OCI-LY1 (cell line): Measurements from ENCODE around the gene IQCK.

Experiments
- H2AFZ ChIP-seq: fragments of 200-600 bp; sonication (generic), shearing (Covaris generic); 2 replicates; pipeline ENCODE4 v1.6.0; 2014; ENCODE audit warnings: antibody characterized with exemption, mild to moderate bottlenecking, low read length
- H3F3A ChIP-seq: fragments of 200-600 bp; sonication (generic), shearing (Covaris generic); 2 replicates; pipeline ENCODE4 v1.6.0; 2014; ENCODE audit warnings: mild to moderate bottlenecking, antibody characterized with exemption, low read length, moderate library complexity; ENCODE audit not compliant: insufficient read depth
- H3K27ac ChIP-seq: fragments of 200-600 bp; sonication (generic); 2 replicates; pipeline ENCODE4 v1.5.1; 2014; ENCODE audit warnings: low read length, mixed run types, mild to moderate bottlenecking, low read depth; ENCODE audit not compliant: poor library complexity, severe bottlenecking
- H3K27me3 ChIP-seq: fragments of 200-600 bp; sonication (generic); 2 replicates; pipeline ENCODE4 v1.6.0; 2014; ENCODE audit warnings: antibody characterized with exemption, mild to moderate bottlenecking, low read length, moderate library complexity; ENCODE audit not compliant: insufficient read depth
- H3K36me3 ChIP-seq: fragments of 200-600 bp; sonication (generic); 2 replicates; pipeline ENCODE4 v1.6.1; 2014; ENCODE audit warnings: mild to moderate bottlenecking, antibody characterized with exemption, low read length, moderate library complexity, mixed read lengths; ENCODE audit not compliant: insufficient read depth
- H3K4me1 ChIP-seq: fragments of 200-600 bp; sonication (generic); 2 replicates; pipeline ENCODE4 v1.5.1; 2014; ENCODE audit warnings: mild to moderate bottlenecking, low read length, moderate library complexity; ENCODE audit not compliant: insufficient read depth, severe bottlenecking
- H3K4me2 ChIP-seq: fragments of 200-600 bp; sonication (generic), shearing (Covaris generic); 2 replicates; pipeline ENCODE4 v1.6.1; 2014; ENCODE audit warnings: low read length
- H3K4me3 ChIP-seq: fragments of 200-600 bp; sonication (generic); 2 replicates; pipeline ENCODE4 v1.5.1; 2014; ENCODE audit warnings: low read length, low read depth, mild to moderate bottlenecking, mixed read lengths; ENCODE audit not compliant: poor library complexity, severe bottlenecking
- H3K79me2 ChIP-seq: fragments of 200-600 bp; shearing (Covaris generic); 2 replicates; pipeline ENCODE4 v1.6.1; 2016; ENCODE audit warnings: mixed run types, low read length, mixed read lengths; ENCODE audit not compliant: insufficient read depth
- H3K9ac ChIP-seq: fragments of 200-600 bp; sonication (generic), shearing (Covaris generic); 2 replicates; pipeline ENCODE4 v1.6.1; 2014; ENCODE audit warnings: mild to moderate bottlenecking, low read length, mixed read lengths
- H3K9me2 ChIP-seq: fragments of 200-600 bp; sonication (generic), shearing (Covaris generic); 2 replicates; pipeline ENCODE4 v1.6.1; 2014; ENCODE audit warnings: low read depth, mild to moderate bottlenecking, low read length, mixed read lengths
- H3K9me3 ChIP-seq: fragments of 200-600 bp; shearing (Covaris generic); 2 replicates; pipeline ENCODE4 v1.6.1; 2014; ENCODE audit warnings: low read length, mixed read lengths
- H4K20me1 ChIP-seq: fragments of 200-600 bp; sonication (generic), shearing (Covaris generic); 2 replicates; pipeline ENCODE4 v1.6.0; 2016; ENCODE audit warnings: mild to moderate bottlenecking, low read length; ENCODE audit not compliant: insufficient read depth
- CTCF ChIP-seq: fragments of 200-600 bp; sonication (generic), shearing (Covaris generic); IDR thresholded peaks from 2 replicates; pipeline ENCODE4 v1.5.1; 2017; ENCODE audit warnings: mild to moderate bottlenecking, antibody characterized with exemption, low read length, moderate library complexity, mixed read lengths
- EZH2 ChIP-seq: fragments of 200-600 bp; sonication (generic), shearing (Covaris generic); IDR thresholded peaks from 2 replicates; pipeline ENCODE4 v1.8.0; 2017; ENCODE audit warnings: borderline replicate concordance, mixed run types, mild to moderate bottlenecking, antibody characterized with exemption, low read length, moderate library complexity, mixed read lengths

IQCK gene

DNA sequence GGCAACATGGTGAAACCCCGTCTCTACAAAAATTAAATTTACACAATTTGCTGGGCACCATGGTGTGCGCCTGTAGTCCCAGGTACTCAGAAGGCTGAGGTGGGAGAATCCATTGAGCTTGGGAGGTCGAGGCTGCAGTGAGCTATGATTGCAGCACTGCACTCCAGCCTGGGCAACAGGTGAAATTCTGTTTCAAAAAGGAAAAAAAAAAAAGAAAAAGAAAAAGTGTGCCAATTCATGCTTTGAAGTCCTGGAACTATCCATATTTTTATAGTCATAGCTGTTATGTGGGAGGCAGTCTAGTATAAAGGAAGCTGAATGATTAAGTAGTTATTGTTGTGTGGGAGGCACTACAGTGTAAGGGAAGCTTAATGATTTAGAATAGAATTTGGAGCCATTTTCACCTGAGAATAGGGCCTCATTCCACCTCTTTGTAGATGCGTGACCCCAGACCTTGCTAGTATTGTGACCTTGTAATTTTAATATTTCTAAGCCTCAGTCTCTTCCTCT is 31.6 kb downstream of the IQCK start:
- no peak overlapping the region for H3K4me3 ChIP-seq
- H3K36me3 ChIP-seq: no peaks in the 10 kb centered on the region
- no peak overlapping the region for H3K27ac ChIP-seq
- H3K9ac ChIP-seq: no peak overlapping the region
- no peak overlapping the region for H3K4me2 ChIP-seq
- H3K9me2 ChIP-seq: no peaks in the 10 kb centered on the region
- H3K79me2 ChIP-seq: no peaks in the 10 kb centered on the region
- no peak overlapping the region for H2AFZ ChIP-seq
- TF ChIP-seq CTCF (no peak), EZH2 (no peak)
- no peaks in the 10 kb centered on the region for H3K9me3 ChIP-seq
- H4K20me1 ChIP-seq: no peaks in the 10 kb centered on the region
- no peaks in the 10 kb centered on the region for H3F3A ChIP-seq
- no peaks in the 10 kb centered on the region for H3K4me1 ChIP-seq
- no peaks in the 10 kb centered on the region for H3K27me3 ChIP-seq

DNA sequence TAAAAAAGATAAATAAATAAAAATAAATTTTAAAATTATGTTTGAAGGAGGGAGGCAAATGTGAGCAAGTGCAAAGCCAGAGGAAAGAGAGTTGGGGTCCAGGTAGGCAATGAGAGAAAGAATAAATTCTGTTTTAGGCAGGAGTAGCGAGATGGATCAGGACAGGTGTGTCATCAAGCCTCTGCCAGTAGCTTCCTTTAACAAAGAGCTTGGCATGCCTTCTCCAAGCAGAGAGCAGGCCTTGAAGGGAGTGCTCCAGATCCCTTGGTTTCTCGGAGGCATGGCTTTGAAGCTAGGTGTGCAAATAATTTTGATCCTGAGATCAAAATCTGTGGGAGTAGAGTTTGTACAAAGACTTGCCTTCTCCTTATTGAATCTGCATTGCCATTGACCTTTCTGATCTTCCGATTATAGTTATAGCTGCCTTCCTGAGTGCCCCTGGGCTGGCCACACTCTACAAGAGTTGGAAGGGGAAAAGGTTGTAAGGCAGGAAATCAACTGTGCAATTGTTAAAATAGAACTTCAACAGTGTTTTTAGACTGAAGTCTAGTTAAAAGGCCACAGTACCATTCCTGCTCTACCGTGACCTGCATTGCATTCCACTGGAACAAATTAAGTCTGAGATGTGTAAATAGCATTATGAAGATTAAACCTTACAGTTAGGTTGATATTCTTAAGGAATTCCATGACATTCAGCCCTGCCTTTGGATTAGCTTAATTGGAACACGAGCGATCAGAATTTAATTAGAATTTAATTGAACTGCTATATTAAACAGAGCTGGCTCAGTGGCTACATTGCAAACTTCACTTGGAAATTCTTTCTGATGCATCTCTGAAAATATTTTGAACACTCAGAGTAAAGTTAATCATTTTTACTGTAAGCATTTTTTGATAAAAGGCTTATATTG is 33.7 kb downstream of the IQCK start:
- H3K27me3 ChIP-seq: no peaks in the 10 kb centered on the region
- H2AFZ ChIP-seq: no peak overlapping the region
- no peaks in the 10 kb centered on the region for H3F3A ChIP-seq
- no peaks in the 10 kb centered on the region for H3K4me1 ChIP-seq
- no peak overlapping the region for H3K4me2 ChIP-seq
- no peak overlapping the region for H3K4me3 ChIP-seq
- no peaks in the 10 kb centered on the region for H3K9me2 ChIP-seq
- no peaks in the 10 kb centered on the region for H3K79me2 ChIP-seq
- no peaks in the 10 kb centered on the region for H3K36me3 ChIP-seq
- no peaks in the 10 kb centered on the region for H4K20me1 ChIP-seq
- no peak overlapping the region for H3K27ac ChIP-seq
- H3K9ac ChIP-seq: no peak overlapping the region
- H3K9me3 ChIP-seq: no peaks in the 10 kb centered on the region
- TF ChIP-seq CTCF (no peak), EZH2 (no peak)

GRCh38 chr16:19753815-19754643 is 36.0 kb downstream of the IQCK start:
- no peaks in the 10 kb centered on the region for H3K79me2 ChIP-seq
- no peak overlapping the region for H2AFZ ChIP-seq
- no peaks in the 10 kb centered on the region for H3K4me1 ChIP-seq
- no peak overlapping the region for H3K27ac ChIP-seq
- H3K4me3 ChIP-seq: no peak overlapping the region
- TF ChIP-seq CTCF (no peak), EZH2 (no peak)
- no peaks in the 10 kb centered on the region for H3F3A ChIP-seq
- no peaks in the 10 kb centered on the region for H3K27me3 ChIP-seq
- no peaks in the 10 kb centered on the region for H3K9me3 ChIP-seq
- H3K9me2 ChIP-seq: no peaks in the 10 kb centered on the region
- H3K4me2 ChIP-seq: no peak overlapping the region
- H3K36me3 ChIP-seq: no peaks in the 10 kb centered on the region
- H4K20me1 ChIP-seq: no peaks in the 10 kb centered on the region
- H3K9ac ChIP-seq: no peak overlapping the region
